Psoas muscle (tissue), 8 donors: ENCODE results near the gene MYO1E. TPM values are rescaled to one million over a fixed set of nuclear protein-coding genes. Genes with fewer than 3 reads are reported as not detected.

Experiments used
- ATAC-seq, 4 donors: fragments of 200-7000 bp; cut with Tn5 transposase; one replicate each; pipeline ENCODE4 v1.9.1; 2020; ENCODE audit warnings: moderate library complexity in 3 of 4, mild to moderate bottlenecking in 2 of 4
- DNase-seq, 2 donors: peaks; one replicate each; pipeline ENCODE4 v3.0.0-alpha.2; 2020
- H3K27ac ChIP-seq: fragments of 200-600 bp; one replicate; pipeline ENCODE4 v1.8.0; 2022
- H3K27me3 ChIP-seq, 3 donors: fragments of 200-600 bp in 1 of 3; one replicate each; pipeline versions ENCODE4 v1.6.1 to v1.8.0; 2013 to 2022; ENCODE audit warnings: low read length in 2 of 3, mild to moderate bottlenecking in 2 of 3, moderate library complexity in 1 of 3; ENCODE audit not compliant: insufficient read depth in 3 of 3
- H3K36me3 ChIP-seq, 2 donors: fragments of 200-600 bp in 1 of 2; one replicate each; pipeline versions ENCODE4 v1.6.1 to v1.8.0; 2013 to 2022; ENCODE audit warnings: low read depth in 1 of 2, mild to moderate bottlenecking in 1 of 2, moderate library complexity in 1 of 2; ENCODE audit not compliant: insufficient read depth in 1 of 2
- H3K4me1 ChIP-seq: fragments of 200-600 bp; one replicate; pipeline ENCODE4 v1.8.0; 2022
- H3K4me3 ChIP-seq: fragments of 200-600 bp; one replicate; pipeline ENCODE4 v1.8.0; 2022; ENCODE audit warnings: mild to moderate bottlenecking
- H3K9me3 ChIP-seq: fragments of 200-600 bp; one replicate; pipeline ENCODE4 v1.8.0; 2022
- WGBS, 3 donors: extraction: QIAGEN DNeasy Blood & Tissue Kit; methylation state at CpG; one replicate each; pipeline versions ENCODE4 v1.1.6 to v1.1.7; 2013; 5-methylcytosine and 5-hydroxymethylcytosine counted together
- intact Hi-C, 2 donors: fragments of 100-400 bp; cut with DNase I; formaldehyde crosslinking; loops; one replicate each; pipeline versions ENCODE4 v1.11.0 to v1.14.2; 2022
- polyA plus RNA-seq, 3 donors: library from polyadenylated mRNA; stranded (reverse); fragments of 200-250 nt; gene quantifications; one replicate each; pipeline ENCODE4 v1.2.3, GENCODE V29; 2013
- total RNA-seq, 4 donors: library from RNA; stranded (reverse); fragmentation: NEBNext Ultra II Directional in 2 of 4; extraction: Animal tissue kit (Norgen Biotek cat#: 25700) in 2 of 4; gene quantifications; one replicate each; pipeline versions ENCODE4 v1.2.1 to v1.2.4, GENCODE V29; 2021 to 2023
- TF ChIP-seq, protein P1 (sequence below): fragments of 200-600 bp; IDR thresholded peaks from one replicate; pipeline ENCODE4 v1.8.0; 2022; ENCODE audit warnings: antibody characterized with exemption
- donor health status: healthy with polysubstance abuse.
- donor health status: DM: no; HTN: no; CAD: no; lungs with moderate emphysema.
- donor health status: Bipolar disorder and iron deficiency.
- donor health status: healthy.
- donor health status: DM: yes; HTN: yes; CAD: no.
- donor health status: DM: no; HTN: no; CAD: no.
- donor health status: DM: no; HTN: no; CAD: no.
- donor health status: DM: yes; HTN: yes; CAD: no.

The MYO1E gene
- total and polyA plus RNA-seq, 7 donors: 10.0 to 53.7 (median 26.3) TPM

- Histone ChIP-seq H3K36me3 (peaks cover 3 to 77% of the 10 kb centered on the region in 2 donors), H3K27ac (no peak overlapping the region), H3K9me3 (no peaks in the 10 kb centered on the region), H3K4me1 (no peaks in the 10 kb centered on the region), H3K27me3 (no peaks in the 10 kb centered on the region), H3K4me3 (no peak overlapping the region)
- no peak for ATAC-seq
- TF ChIP-seq, protein P1, sequence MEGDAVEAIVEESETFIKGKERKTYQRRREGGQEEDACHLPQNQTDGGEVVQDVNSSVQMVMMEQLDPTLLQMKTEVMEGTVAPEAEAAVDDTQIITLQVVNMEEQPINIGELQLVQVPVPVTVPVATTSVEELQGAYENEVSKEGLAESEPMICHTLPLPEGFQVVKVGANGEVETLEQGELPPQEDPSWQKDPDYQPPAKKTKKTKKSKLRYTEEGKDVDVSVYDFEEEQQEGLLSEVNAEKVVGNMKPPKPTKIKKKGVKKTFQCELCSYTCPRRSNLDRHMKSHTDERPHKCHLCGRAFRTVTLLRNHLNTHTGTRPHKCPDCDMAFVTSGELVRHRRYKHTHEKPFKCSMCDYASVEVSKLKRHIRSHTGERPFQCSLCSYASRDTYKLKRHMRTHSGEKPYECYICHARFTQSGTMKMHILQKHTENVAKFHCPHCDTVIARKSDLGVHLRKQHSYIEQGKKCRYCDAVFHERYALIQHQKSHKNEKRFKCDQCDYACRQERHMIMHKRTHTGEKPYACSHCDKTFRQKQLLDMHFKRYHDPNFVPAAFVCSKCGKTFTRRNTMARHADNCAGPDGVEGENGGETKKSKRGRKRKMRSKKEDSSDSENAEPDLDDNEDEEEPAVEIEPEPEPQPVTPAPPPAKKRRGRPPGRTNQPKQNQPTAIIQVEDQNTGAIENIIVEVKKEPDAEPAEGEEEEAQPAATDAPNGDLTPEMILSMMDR: no peak
- intact Hi-C loops: no loop called here
- no peak for DNase-seq
- WGBS, 3 donors: 92 to 95% (median 95%) methylated on average over 2 of the region's 2 CpGs
Observed at GRCh38 chr15:59197454-59197853, 175.2 kb downstream of the MYO1E start.

- no peaks in the 10 kb centered on the region for H3K4me1 ChIP-seq
- no peaks in the 10 kb centered on the region for H3K9me3 ChIP-seq
- H3K4me3 ChIP-seq: no peak overlapping the region
- H3K27ac ChIP-seq: no peak overlapping the region
- TF ChIP-seq, protein P1: no peak
- no peak for ATAC-seq
- H3K27me3 ChIP-seq: no peaks in the 10 kb centered on the region
- H3K36me3 ChIP-seq: peaks cover 5 to 77% of the 10 kb centered on the region in 2 donors
- intact Hi-C loops: no loop called here
- no peak for DNase-seq
- 97 to 99% (median 97%) methylated on average over 2 of the region's 2 CpGs for WGBS, 3 donors
Observed at GRCh38 chr15:59196416-59196815, 176.3 kb downstream of the MYO1E start.

- Histone ChIP-seq H3K4me1 (no peaks in the 10 kb centered on the region), H3K4me3 (no peak overlapping the region), H3K9me3 (no peaks in the 10 kb centered on the region), H3K27me3 (no peaks in the 10 kb centered on the region), H3K36me3 (peaks cover 5 to 79% of the 10 kb centered on the region in 2 donors), H3K27ac (no peak overlapping the region)
- ATAC-seq: no peak
- WGBS, 3 donors: 81 to 86% (median 81%) methylated on average over 10 of the region's 10 CpGs
- intact Hi-C loops: no loop called here
- TF ChIP-seq, protein P1: no peak
- no peak for DNase-seq
Observed at GRCh38 chr15:59194639-59195325, 177.9 kb downstream of the MYO1E start.

DNA sequence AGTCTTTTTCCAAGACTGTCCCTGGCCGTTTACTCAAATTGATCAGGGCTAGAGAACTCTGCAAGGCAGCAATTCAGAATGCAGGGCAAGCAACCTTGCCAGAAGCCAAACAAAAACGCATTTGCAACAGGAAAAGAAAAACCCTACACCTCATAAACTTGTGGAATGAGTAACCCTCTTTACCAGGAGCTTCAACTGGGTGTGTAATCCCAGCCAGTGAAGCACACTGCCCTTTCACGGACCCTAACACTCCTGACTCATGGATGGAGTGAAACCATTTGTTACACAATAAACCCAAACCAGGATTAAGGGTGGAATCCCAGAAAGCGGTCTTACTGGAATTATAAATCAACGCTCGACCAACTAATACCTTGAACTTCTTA, 180.8 kb downstream of the MYO1E start:
- peaks cover 5 to 83% of the 10 kb centered on the region in 2 donors for H3K36me3 ChIP-seq
- ATAC-seq (no peak), DNase-seq (no peak)
- no peaks in the 10 kb centered on the region for H3K9me3 ChIP-seq
- no peaks in the 10 kb centered on the region for H3K27me3 ChIP-seq
- 76 to 81% (median 80%) methylated on average over 6 of the region's 6 CpGs for WGBS, 3 donors
- TF ChIP-seq, protein P1: no peak
- no peaks in the 10 kb centered on the region for H3K4me1 ChIP-seq
- no peak overlapping the region for H3K4me3 ChIP-seq
- intact Hi-C loops: no loop called here
- H3K27ac ChIP-seq: no peak overlapping the region

- 93 to 96% (median 95%) methylated on average over 7 of the region's 7 CpGs for WGBS, 3 donors
- no peaks in the 10 kb centered on the region for H3K27me3 ChIP-seq
- TF ChIP-seq, protein P1: no peak
- no peaks in the 10 kb centered on the region for H3K9me3 ChIP-seq
- no peak overlapping the region for H3K27ac ChIP-seq
- no peak overlapping the region for H3K4me3 ChIP-seq
- no peak for ATAC-seq
- peaks cover 5 to 74% of the 10 kb centered on the region in 2 donors for H3K36me3 ChIP-seq
- no peaks in the 10 kb centered on the region for H3K4me1 ChIP-seq
- intact Hi-C loops: no loop called here
- no peak for DNase-seq
Observed at GRCh38 chr15:59190291-59190690, 182.4 kb downstream of the MYO1E start.
